Epithelial cell of esophagus (primary cell): ENCODE data around the gene NOL11.

Source experiments
- DNase-seq: peaks from one replicate; pipeline ENCODE4 v3.0.0; 2010; ENCODE audit warnings: low read depth
- H3K4me3 ChIP-seq: 2 replicates; pipeline ENCODE4 v1.5.1; 2011; ENCODE audit warnings: mild to moderate bottlenecking, low read length, control low read depth
- CTCF ChIP-seq: IDR thresholded peaks from 2 replicates; pipeline ENCODE4 v1.5.1; 2011; ENCODE audit warnings: low read depth, mild to moderate bottlenecking, low read length, control low read depth, inconsistent platforms; ENCODE audit not compliant: insufficient read depth; ENCODE audit errors: missing control alignments

NOL11 gene

DNA sequence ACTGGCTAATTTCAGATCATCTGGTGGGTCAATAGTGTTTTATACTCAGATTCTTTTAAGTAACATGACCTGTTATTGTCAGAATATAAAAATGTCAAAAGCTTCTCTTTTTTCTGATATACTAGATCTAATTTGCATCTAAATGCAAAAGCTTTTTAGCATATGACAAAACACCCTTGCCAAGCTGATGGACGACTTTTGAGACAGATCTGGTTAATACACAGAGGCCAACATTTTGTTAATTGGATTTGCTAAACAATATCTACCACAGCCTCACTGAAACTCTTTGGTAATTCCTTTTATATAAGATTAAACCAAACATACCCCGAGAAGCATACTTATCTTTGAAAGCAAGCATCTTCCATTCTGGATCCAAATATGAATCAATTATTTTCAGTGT lies 10.3 kb upstream of the NOL11 start:
- no peak for TF ChIP-seq CTCF
- no peak for DNase-seq
- no peak overlapping the region for H3K4me3 ChIP-seq

DNA sequence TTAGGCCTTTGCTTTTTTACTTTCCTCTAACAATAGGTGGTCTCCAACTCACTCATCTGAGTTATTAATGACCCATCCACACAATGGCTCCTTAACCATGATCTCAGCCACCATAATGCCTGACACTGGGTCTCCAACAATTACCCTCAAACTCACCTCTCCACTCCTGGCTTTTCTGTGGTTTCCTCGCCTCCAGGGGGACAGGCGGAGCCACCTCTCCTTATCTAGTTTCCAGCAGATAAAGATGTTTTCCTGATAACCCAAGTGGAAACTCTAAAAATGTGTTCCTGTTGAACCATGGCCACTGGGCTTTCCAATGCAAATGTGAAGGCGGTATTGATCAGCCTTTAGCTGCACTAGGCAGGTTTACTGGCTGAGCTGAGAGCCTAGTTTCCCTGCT lies 9.4 kb upstream of the NOL11 start:
- DNase-seq = no peak
- TF ChIP-seq CTCF = no peak
- no peak overlapping the region for H3K4me3 ChIP-seq

- no peak overlapping the region for H3K4me3 ChIP-seq
- DNase-seq = no peak
- no peak for TF ChIP-seq CTCF
Measured at GRCh38 chr17:67711916-67712315, 5.8 kb upstream of the NOL11 start.

- no peak for DNase-seq
- TF ChIP-seq CTCF = no peak
- no peak overlapping the region for H3K4me3 ChIP-seq
Measured at GRCh38 chr17:67712375-67712774, 5.4 kb upstream of the NOL11 start.

- no peak for DNase-seq
- no peak for TF ChIP-seq CTCF
- H3K4me3 ChIP-seq = no peak overlapping the region
Measured at GRCh38 chr17:67713169-67713568, 4.6 kb upstream of the NOL11 start.

DNA sequence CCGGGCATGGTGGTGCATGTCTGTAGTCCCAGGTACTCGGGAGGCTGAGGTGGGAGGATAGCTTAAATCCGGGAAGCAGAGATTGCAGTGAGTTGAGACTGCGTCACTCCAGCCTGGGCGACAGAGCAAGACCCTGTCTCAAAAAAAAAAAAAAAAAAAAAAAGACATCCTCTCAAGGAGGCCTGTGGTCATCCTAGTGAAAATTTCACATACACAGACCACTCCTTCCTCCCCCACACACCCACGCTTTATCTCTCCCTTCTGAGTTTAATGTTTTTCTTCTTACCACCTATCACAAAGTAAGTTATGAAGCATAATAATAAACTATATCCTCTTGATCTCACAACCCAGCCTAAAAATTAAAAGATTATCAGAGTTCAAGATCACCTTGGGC lies 1.3 kb upstream of the NOL11 start:
- no peak for DNase-seq
- TF ChIP-seq CTCF = no peak

DNA sequence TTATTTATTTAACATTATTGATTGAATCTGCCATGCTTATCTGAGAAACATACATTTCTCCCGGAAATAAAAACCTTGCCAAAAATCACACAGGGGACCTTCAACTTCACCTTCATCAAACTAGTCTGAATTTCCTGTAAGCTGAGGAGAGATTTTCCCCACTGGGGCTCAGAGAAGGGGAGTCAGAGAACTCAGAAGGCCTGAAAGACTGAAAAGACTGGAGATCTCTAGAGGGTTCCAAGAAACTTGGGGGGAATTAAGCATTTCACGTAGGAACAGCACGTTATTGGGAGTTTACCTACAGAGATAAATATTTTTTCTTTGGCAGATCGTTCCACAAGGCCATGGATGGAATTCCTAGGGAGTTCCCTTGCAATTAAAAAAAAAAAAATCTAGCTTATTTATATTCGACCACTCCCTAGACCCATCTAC lies 528 bp upstream of the NOL11 start:
- H3K4me3 ChIP-seq = peak overlapping the region; percentile 100
- DNase-seq = no peak

More for the DNA sequence above, 1.3 kb upstream of the NOL11 start:
- H3K4me3 ChIP-seq = no peak overlapping the region

More for the DNA sequence above, 528 bp upstream of the NOL11 start:
- no peak for TF ChIP-seq CTCF
